ENCODE results near the gene NRSN2. TPM values are rescaled to one million over a fixed set of nuclear protein-coding genes. Genes with fewer than 3 reads are reported as not detected.

NRSN2 gene
- total and polyA plus RNA-seq, 7 donors: 1.6 to 5.0 (median 3.4) TPM

DNA sequence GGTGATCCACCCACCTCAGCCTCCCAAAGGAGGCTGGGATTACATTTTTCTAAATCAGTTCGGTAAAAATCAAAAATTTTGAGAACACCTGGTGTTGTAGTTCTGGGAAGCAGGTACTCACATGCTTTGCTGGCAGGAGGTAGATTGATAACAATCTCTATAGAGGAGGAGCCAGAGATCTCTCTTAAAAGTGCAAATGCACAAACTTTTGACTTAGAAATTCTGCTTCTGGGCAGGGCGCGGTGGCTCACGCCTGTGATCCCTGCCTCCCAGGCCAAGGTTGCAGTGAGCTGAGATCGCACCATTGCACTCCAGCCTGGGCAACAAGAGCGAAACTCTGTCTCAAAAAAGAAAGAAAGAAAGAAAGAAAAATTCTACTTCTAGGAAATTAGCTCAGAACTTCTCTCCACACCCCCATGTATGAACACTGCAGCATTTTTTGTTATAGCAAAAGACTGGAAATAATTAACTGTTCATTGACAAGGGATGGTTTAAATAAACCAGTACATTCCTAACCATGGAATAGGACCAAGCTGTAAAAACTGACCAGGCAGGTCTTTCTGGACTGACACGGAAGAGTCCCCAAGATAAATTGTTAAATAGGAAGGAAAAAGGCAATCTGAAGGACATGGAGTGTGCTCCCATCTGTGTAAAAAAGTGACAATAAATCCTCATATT lies 19.3 kb downstream of the NRSN2 start:
- Histone ChIP-seq H3K27me3 (ENCODE audit: insufficient read depth in 3 of 3, low read length in 2 of 3) (no peaks in the 10 kb centered on the region), H3K36me3 (ENCODE audit: insufficient read depth in 1 of 2, low read depth in 1 of 2) (no peaks in the 10 kb centered on the region), H3K4me3 (no peak overlapping the region), H3K9me3 (no peaks in the 10 kb centered on the region), H3K27ac (no peak overlapping the region), H3K4me1 (peaks cover 5% of the 10 kb centered on the region)
- ATAC-seq (no peak), DNase-seq (no peak)
- intact Hi-C loops (cut with DNase I): no loop called here
- WGBS, 3 donors: 85 to 90% (median 89%) methylated on average over 7 of the region's 7 CpGs
- TF ChIP-seq, protein P1, sequence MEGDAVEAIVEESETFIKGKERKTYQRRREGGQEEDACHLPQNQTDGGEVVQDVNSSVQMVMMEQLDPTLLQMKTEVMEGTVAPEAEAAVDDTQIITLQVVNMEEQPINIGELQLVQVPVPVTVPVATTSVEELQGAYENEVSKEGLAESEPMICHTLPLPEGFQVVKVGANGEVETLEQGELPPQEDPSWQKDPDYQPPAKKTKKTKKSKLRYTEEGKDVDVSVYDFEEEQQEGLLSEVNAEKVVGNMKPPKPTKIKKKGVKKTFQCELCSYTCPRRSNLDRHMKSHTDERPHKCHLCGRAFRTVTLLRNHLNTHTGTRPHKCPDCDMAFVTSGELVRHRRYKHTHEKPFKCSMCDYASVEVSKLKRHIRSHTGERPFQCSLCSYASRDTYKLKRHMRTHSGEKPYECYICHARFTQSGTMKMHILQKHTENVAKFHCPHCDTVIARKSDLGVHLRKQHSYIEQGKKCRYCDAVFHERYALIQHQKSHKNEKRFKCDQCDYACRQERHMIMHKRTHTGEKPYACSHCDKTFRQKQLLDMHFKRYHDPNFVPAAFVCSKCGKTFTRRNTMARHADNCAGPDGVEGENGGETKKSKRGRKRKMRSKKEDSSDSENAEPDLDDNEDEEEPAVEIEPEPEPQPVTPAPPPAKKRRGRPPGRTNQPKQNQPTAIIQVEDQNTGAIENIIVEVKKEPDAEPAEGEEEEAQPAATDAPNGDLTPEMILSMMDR (IDR thresholded peaks at IDR 0.05): no peak

DNA sequence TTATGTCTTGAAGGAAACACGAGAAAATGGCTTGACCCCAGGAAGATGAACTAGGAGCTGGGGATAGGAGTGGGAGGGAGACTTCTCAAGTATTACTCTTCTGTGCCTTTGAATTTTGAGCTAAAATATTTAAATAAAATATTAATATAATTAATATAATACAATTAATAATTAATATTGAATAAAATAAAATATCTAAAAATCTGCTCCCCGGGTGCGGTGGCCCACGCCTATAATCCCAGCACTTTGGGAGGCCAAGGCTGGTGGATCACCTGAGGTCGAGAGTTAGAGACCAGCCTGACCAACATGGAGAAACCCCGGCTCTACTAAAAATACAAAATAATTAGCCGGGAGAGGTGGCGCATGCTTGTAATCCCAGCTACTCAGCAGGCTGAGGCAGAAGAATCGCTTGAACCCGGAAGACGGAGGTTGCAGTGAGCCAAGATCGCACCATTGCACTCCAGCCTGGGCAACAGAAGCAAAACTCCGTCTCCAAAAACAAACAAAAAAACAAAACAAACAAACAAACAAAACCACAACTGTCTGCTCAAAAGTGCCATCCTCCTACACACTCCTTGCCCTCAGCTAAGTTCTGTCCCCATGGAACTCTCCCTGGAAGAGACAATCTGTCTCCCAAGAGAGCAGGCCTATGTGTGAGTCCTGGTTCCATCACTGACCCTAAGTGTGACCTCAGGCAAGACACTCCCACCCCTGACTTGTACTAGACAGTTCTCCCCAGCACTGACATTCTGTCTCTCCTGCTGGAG lies 20.0 kb downstream of the NRSN2 start:
- TF ChIP-seq, protein P1 (IDR thresholded peaks at IDR 0.05): no peak
- H3K27me3 ChIP-seq (ENCODE audit: insufficient read depth in 3 of 3, low read length in 2 of 3): no peaks in the 10 kb centered on the region
- DNase-seq: no peak
- H3K4me1 ChIP-seq: peaks cover 12% of the 10 kb centered on the region
- intact Hi-C loops (cut with DNase I): no loop called here
- no peak for ATAC-seq
- 84 to 93% (median 85%) methylated on average over 13 of the region's 13 CpGs for WGBS, 3 donors
- H3K36me3 ChIP-seq (ENCODE audit: insufficient read depth in 1 of 2, low read depth in 1 of 2): no peaks in the 10 kb centered on the region
- no peak overlapping the region for H3K27ac ChIP-seq
- H3K4me3 ChIP-seq: no peak overlapping the region
- H3K9me3 ChIP-seq: no peaks in the 10 kb centered on the region

DNA sequence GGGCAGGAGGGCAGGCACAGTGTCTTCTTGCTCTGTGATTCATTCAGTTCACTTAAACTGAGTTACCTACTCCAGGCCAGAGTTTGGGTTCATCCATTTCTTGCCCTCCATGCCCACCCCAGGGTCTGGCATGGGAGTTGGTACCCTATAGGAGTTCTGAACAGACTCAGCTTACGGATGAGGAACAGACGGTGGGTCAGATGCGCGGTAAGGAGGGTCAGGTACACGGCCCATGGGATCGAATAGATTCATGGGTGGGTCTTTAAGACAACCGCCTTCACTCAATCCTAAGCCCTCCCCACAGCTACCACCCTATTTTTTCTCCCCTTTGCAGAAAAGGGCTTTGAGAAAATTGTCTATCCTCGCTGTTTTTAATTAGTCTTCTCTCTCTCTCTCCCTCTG lies 20.6 kb downstream of the NRSN2 start:
- no peak overlapping the region for H3K27ac ChIP-seq
- no peak overlapping the region for H3K4me3 ChIP-seq
- no peaks in the 10 kb centered on the region for H3K9me3 ChIP-seq
- no peaks in the 10 kb centered on the region for H3K36me3 ChIP-seq (ENCODE audit: insufficient read depth in 1 of 2, low read depth in 1 of 2)
- WGBS, 3 donors: 73 to 92% (median 85%) methylated on average over 8 of the region's 8 CpGs
- no peak for ATAC-seq
- no peak for DNase-seq
- TF ChIP-seq, protein P1 (IDR thresholded peaks at IDR 0.05): no peak
- peaks cover 18% of the 10 kb centered on the region for H3K4me1 ChIP-seq
- intact Hi-C loops (cut with DNase I): no loop called here
- H3K27me3 ChIP-seq (ENCODE audit: insufficient read depth in 3 of 3, low read length in 2 of 3): no peaks in the 10 kb centered on the region

DNA sequence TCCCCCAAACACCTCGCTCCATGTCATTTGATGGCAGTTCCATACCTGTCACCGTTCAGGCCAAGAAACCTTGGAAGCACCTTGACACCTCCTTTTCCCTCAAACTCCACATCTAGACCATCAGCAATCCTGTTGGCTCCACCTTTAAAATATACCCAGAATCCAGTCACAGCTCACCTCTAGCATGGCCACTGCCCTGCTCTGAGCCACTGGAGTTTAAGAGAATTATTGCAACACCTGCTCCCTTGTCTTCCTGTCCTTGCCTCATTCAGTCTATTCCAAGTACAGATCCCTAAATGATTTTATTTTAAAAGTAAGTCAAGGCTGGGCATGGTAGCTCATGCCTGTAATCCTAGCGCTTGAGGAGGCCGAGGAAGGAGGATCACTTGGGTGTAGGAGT lies 22.0 kb downstream of the NRSN2 start:
- H3K27me3 ChIP-seq (ENCODE audit: insufficient read depth in 3 of 3, low read length in 2 of 3): no peaks in the 10 kb centered on the region
- TF ChIP-seq, protein P1 (IDR thresholded peaks at IDR 0.05): no peak
- ATAC-seq (no peak), DNase-seq (no peak)
- no peak overlapping the region for H3K27ac ChIP-seq
- intact Hi-C loops (cut with DNase I): no loop called here
- no peaks in the 10 kb centered on the region for H3K36me3 ChIP-seq (ENCODE audit: insufficient read depth in 1 of 2, low read depth in 1 of 2)
- peaks cover 22% of the 10 kb centered on the region for H3K4me1 ChIP-seq
- no peaks in the 10 kb centered on the region for H3K9me3 ChIP-seq
- WGBS, 3 donors: 96 to 99% (median 98%) methylated on average over 4 of the region's 4 CpGs
- H3K4me3 ChIP-seq: no peak overlapping the region

Measured in psoas muscle (tissue), 8 donors.